Skeletal muscle tissue (tissue), 4 donors: ENCODE results near the gene GABRB1. TPM values are rescaled to one million over a fixed set of nuclear protein-coding genes. Genes with fewer than 3 reads are reported as not detected.

ENCODE experiments used
- H3K27ac ChIP-seq: one replicate; pipeline ENCODE4 v1.7.0; 2013; ENCODE audit warnings: mild to moderate bottlenecking, low read depth, low read length, inconsistent platforms
- H3K27me3 ChIP-seq, 3 donors: one replicate each; pipeline ENCODE4 v1.7.0; 2013; ENCODE audit warnings: low read length in 3 of 3; ENCODE audit not compliant: control insufficient read depth in 3 of 3, insufficient read depth in 3 of 3
- H3K36me3 ChIP-seq, 3 donors: one replicate each; pipeline ENCODE4 v1.7.0; 2013; ENCODE audit warnings: low read length in 3 of 3; ENCODE audit not compliant: control insufficient read depth in 3 of 3, insufficient read depth in 3 of 3
- H3K4me1 ChIP-seq, 3 donors: one replicate each; pipeline ENCODE4 v1.7.0; 2013; ENCODE audit warnings: low read length in 3 of 3, mild to moderate bottlenecking in 3 of 3; ENCODE audit not compliant: control insufficient read depth in 3 of 3, insufficient read depth in 3 of 3
- H3K4me3 ChIP-seq, 3 donors: one replicate each; pipeline ENCODE4 v1.7.0; 2013; ENCODE audit warnings: low read length in 3 of 3
- H3K9ac ChIP-seq, 3 donors: one replicate each; pipeline ENCODE4 v1.7.0; 2013; ENCODE audit warnings: low read length in 3 of 3, mild to moderate bottlenecking in 3 of 3, moderate library complexity in 2 of 3, low read depth in 1 of 3
- H3K9me3 ChIP-seq, 3 donors: one replicate each; pipeline ENCODE4 v1.7.0; 2013; ENCODE audit warnings: low read length in 3 of 3; ENCODE audit not compliant: control insufficient read depth in 3 of 3
- total RNA-seq: library from RNA; depleted of rRNA; stranded (reverse); fragments of >200 nt; gene quantifications from one replicate; pipeline ENCODE4 v1.2.3, GENCODE V29; 2014
- donor health status: Osteomylitis.

GABRB1 gene
- total RNA-seq, 1 donor from 2014 or later, result not detected

GRCh38 chr4:47010347-47010911, 20.9 kb upstream of the GABRB1 start:
- Histone ChIP-seq H3K4me3 (no peak overlapping the region), H3K4me1 (no peaks in the 10 kb centered on the region), H3K27me3 (no peaks in the 10 kb centered on the region), H3K9me3 (no peaks in the 10 kb centered on the region), H3K27ac (no peak overlapping the region), H3K36me3 (no peaks in the 10 kb centered on the region), H3K9ac (no peak overlapping the region)

GRCh38 chr4:47010912-47011446, 20.4 kb upstream of the GABRB1 start:
- H3K4me3 ChIP-seq, result no peak overlapping the region
- H3K9ac ChIP-seq, result no peak overlapping the region
- H3K9me3 ChIP-seq, result no peaks in the 10 kb centered on the region
- no peaks in the 10 kb centered on the region for H3K4me1 ChIP-seq
- no peak overlapping the region for H3K27ac ChIP-seq
- H3K27me3 ChIP-seq, result no peaks in the 10 kb centered on the region
- no peaks in the 10 kb centered on the region for H3K36me3 ChIP-seq

- H3K4me1 ChIP-seq, result no peaks in the 10 kb centered on the region
- H3K9me3 ChIP-seq, result no peaks in the 10 kb centered on the region
- H3K27me3 ChIP-seq, result no peaks in the 10 kb centered on the region
- H3K9ac ChIP-seq, result no peak overlapping the region
- no peak overlapping the region for H3K27ac ChIP-seq
- H3K36me3 ChIP-seq, result no peaks in the 10 kb centered on the region
- H3K4me3 ChIP-seq, result no peak overlapping the region
Observed at GRCh38 chr4:47012676-47013075, 18.7 kb upstream of the GABRB1 start.

GRCh38 chr4:47013373-47013772, 18.0 kb upstream of the GABRB1 start:
- no peak overlapping the region for H3K9ac ChIP-seq
- no peaks in the 10 kb centered on the region for H3K4me1 ChIP-seq
- no peaks in the 10 kb centered on the region for H3K27me3 ChIP-seq
- no peaks in the 10 kb centered on the region for H3K36me3 ChIP-seq
- no peak overlapping the region for H3K27ac ChIP-seq
- H3K4me3 ChIP-seq, result no peak overlapping the region
- no peaks in the 10 kb centered on the region for H3K9me3 ChIP-seq

GRCh38 chr4:47017081-47017480, 14.3 kb upstream of the GABRB1 start:
- H3K4me3 ChIP-seq, result no peak overlapping the region
- no peaks in the 10 kb centered on the region for H3K4me1 ChIP-seq
- H3K27ac ChIP-seq, result no peak overlapping the region
- H3K9me3 ChIP-seq, result no peaks in the 10 kb centered on the region
- no peaks in the 10 kb centered on the region for H3K36me3 ChIP-seq
- no peak overlapping the region for H3K9ac ChIP-seq
- H3K27me3 ChIP-seq, result no peaks in the 10 kb centered on the region

GRCh38 chr4:47017494-47017893, 13.9 kb upstream of the GABRB1 start:
- H3K9ac ChIP-seq, result no peak overlapping the region
- H3K9me3 ChIP-seq, result no peaks in the 10 kb centered on the region
- no peaks in the 10 kb centered on the region for H3K27me3 ChIP-seq
- H3K36me3 ChIP-seq, result no peaks in the 10 kb centered on the region
- no peaks in the 10 kb centered on the region for H3K4me1 ChIP-seq
- H3K4me3 ChIP-seq, result no peak overlapping the region
- H3K27ac ChIP-seq, result no peak overlapping the region

GRCh38 chr4:47031751-47032404, 511 bp downstream of the GABRB1 start:
- peaks cover 19 to 26% (median 23%) of the 10 kb centered on the region in 3 donors for H3K27me3 ChIP-seq
- peaks cover 0 to 3% (median 0%) of the 10 kb centered on the region in 3 donors for H3K9me3 ChIP-seq
- peaks cover 4 to 10% (median 10%) of the 10 kb centered on the region in 3 donors for H3K4me1 ChIP-seq
- H3K9ac ChIP-seq, result no peak overlapping the region
- peak overlapping the region; percentile 45 to 62 (median 57) for H3K4me3 ChIP-seq
- H3K27ac ChIP-seq, result no peak overlapping the region
- H3K36me3 ChIP-seq, result no peaks in the 10 kb centered on the region

- Histone ChIP-seq H3K36me3 (no peaks in the 10 kb centered on the region), H3K27me3 (peaks cover 19 to 26% (median 23%) of the 10 kb centered on the region in 3 donors), H3K4me1 (peaks cover 4 to 10% (median 10%) of the 10 kb centered on the region in 3 donors), H3K4me3 (peak overlapping the region; percentile 31 to 57 (median 45)), H3K27ac (no peak overlapping the region), H3K9ac (no peak overlapping the region), H3K9me3 (peaks cover 0 to 3% (median 0%) of the 10 kb centered on the region in 3 donors)
Observed at GRCh38 chr4:47032405-47033106, 1.2 kb downstream of the GABRB1 start.

- Histone ChIP-seq H3K4me1 (no peaks in the 10 kb centered on the region), H3K27ac (no peak overlapping the region), H3K9me3 (no peaks in the 10 kb centered on the region), H3K36me3 (no peaks in the 10 kb centered on the region), H3K9ac (no peak overlapping the region), H3K4me3 (no peak overlapping the region), H3K27me3 (peaks cover 0 to under 1% (median 0%) of the 10 kb centered on the region in 3 donors)
Observed at GRCh38 chr4:47038263-47038662, 6.9 kb downstream of the GABRB1 start.

GRCh38 chr4:47040828-47041227, 9.5 kb downstream of the GABRB1 start:
- Histone ChIP-seq H3K27me3 (no peaks in the 10 kb centered on the region), H3K9me3 (no peaks in the 10 kb centered on the region), H3K27ac (no peak overlapping the region), H3K4me1 (no peaks in the 10 kb centered on the region), H3K4me3 (no peak overlapping the region), H3K36me3 (no peaks in the 10 kb centered on the region), H3K9ac (no peak overlapping the region)
